H1 (cell line): ENCODE results near the gene BRI3BP. TPM values are rescaled to one million over a fixed set of nuclear protein-coding genes. Genes with fewer than 3 reads are reported as not detected.

ENCODE experiments used
- CTCF ChIA-PET: fragments of 300-600 bp; sonication (Branson Sonifier 250); formaldehyde crosslinking; loops from one replicate; lab custom pipeline; 2021; ENCODE audit not compliant: partially characterized antibody; lab: Charles Lee
- POLR2A ChIA-PET: fragments of 300-600 bp; sonication (Branson Sonifier 250); formaldehyde crosslinking; loops from one replicate; lab custom pipeline; 2021; ENCODE audit warnings: inconsistent platforms; ENCODE audit not compliant: partially characterized antibody; lab: Charles Lee
- DNase-seq, 2 experiments: peaks; one replicate each; pipeline versions ENCODE4 v3.0.0 to v3.0.0-alpha.2; 2010 to 2022; ENCODE audit warnings: low spot score in 2 of 2, low read depth in 1 of 2, mixed read lengths in 1 of 2
- FAIRE-seq: peaks from 2 replicates; lab custom pipeline; 2011; peaks lifted over from hg19 to GRCh38; lab: Jason Lieb, UNC
- H2AFZ ChIP-seq: 2 replicates; pipeline ENCODE4 v1.8.1; 2012; ENCODE audit warnings: low read length, inconsistent platforms
- H2AK5ac ChIP-seq: 2 replicates; pipeline ENCODE4 v1.6.1; 2013; ENCODE audit warnings: low read depth, low read length
- H2BK120ac ChIP-seq: replicated peaks from 2 replicates; pipeline ENCODE3; 2013; ENCODE audit warnings: low read depth, low read length, inconsistent platforms
- H2BK12ac ChIP-seq: 2 replicates; pipeline ENCODE4 v1.6.1; 2013; ENCODE audit warnings: low read depth, low read length
- H2BK15ac ChIP-seq: 2 replicates; pipeline ENCODE4 v1.6.1; 2013; ENCODE audit warnings: low read length
- H2BK20ac ChIP-seq: 2 replicates; pipeline ENCODE4 v1.6.1; 2013; ENCODE audit warnings: low read length
- H2BK5ac ChIP-seq: 2 replicates; pipeline ENCODE4 v1.6.1; 2013; ENCODE audit warnings: low read depth, low read length
- H3K14ac ChIP-seq: 2 replicates; pipeline ENCODE4 v1.6.1; 2013; ENCODE audit warnings: inconsistent platforms; ENCODE audit not compliant: insufficient read length
- H3K18ac ChIP-seq: 2 replicates; pipeline ENCODE4 v1.6.1; 2013; ENCODE audit warnings: low read length; ENCODE audit errors: extremely low read depth
- H3K23ac ChIP-seq: 2 replicates; pipeline ENCODE4 v1.6.1; 2013; ENCODE audit warnings: inconsistent platforms; ENCODE audit not compliant: insufficient read length
- H3K23me2 ChIP-seq: 2 replicates; pipeline ENCODE4 v1.6.1; 2013; ENCODE audit warnings: low read depth, low read length
- H3K27ac ChIP-seq: 2 replicates; pipeline ENCODE4 v1.6.1; 2011; ENCODE audit warnings: low read depth, low read length, inconsistent platforms
- H3K27me3 ChIP-seq, 4 experiments: replicated peaks in 1 of 4; 1 replicate in 1 of 4; 2 replicates in 3 of 4; pipeline versions ENCODE4 v1.6.1 to v1.8.1; 2011 to 2013; ENCODE audit warnings: low read length in 3 of 4, mild to moderate bottlenecking in 3 of 4, inconsistent platforms in 2 of 4, mixed read lengths in 2 of 4, moderate library complexity in 1 of 4; ENCODE audit not compliant: control insufficient read depth in 3 of 4, insufficient read depth in 3 of 4; ENCODE audit errors: extremely low read depth in 1 of 4
- H3K36me3 ChIP-seq, 4 experiments: 2 replicates each; pipeline versions ENCODE4 v1.6.1 to v1.8.1; 2011 to 2013; ENCODE audit warnings: mild to moderate bottlenecking in 4 of 4, low read length in 3 of 4, moderate library complexity in 2 of 4, control low read depth in 1 of 4, inconsistent platforms in 1 of 4; ENCODE audit not compliant: insufficient read depth in 4 of 4, control insufficient read depth in 2 of 4
- H3K4ac ChIP-seq: replicated peaks from 2 replicates; pipeline ENCODE3; 2013; ENCODE audit warnings: low read length, low read depth, mixed read lengths, inconsistent platforms; ENCODE audit not compliant: insufficient read length
- H3K4me1 ChIP-seq, 4 experiments: replicated peaks in 1 of 4; 1 replicate in 1 of 4; 2 replicates in 3 of 4; pipeline versions ENCODE4 v1.6.1 to v1.8.1; 2011 to 2013; ENCODE audit warnings: low read length in 3 of 4, inconsistent platforms in 2 of 4, mixed read lengths in 1 of 4; ENCODE audit not compliant: insufficient read depth in 4 of 4, control insufficient read depth in 3 of 4
- H3K4me2 ChIP-seq, 2 experiments: 2 replicates each; pipeline versions ENCODE4 v1.6.1 to v1.8.1; 2011 to 2013; ENCODE audit warnings: low read depth in 2 of 2, low read length in 2 of 2, control low read depth in 1 of 2, inconsistent platforms in 1 of 2, mild to moderate bottlenecking in 1 of 2; ENCODE audit not compliant: insufficient read depth in 1 of 2
- H3K4me3 ChIP-seq, 4 experiments: fragments of 200-600, 300-600 bp in 1 of 4; sonication (generic), shearing (Covaris generic), sonication (Bioruptor Twin) in 1 of 4; 2 replicates each; pipeline versions ENCODE4 v1.5.1 to v1.8.1; 2011 to 2016; ENCODE audit warnings: low read length in 4 of 4, low read depth in 3 of 4, control low read depth in 2 of 4, inconsistent platforms in 2 of 4, mild to moderate bottlenecking in 2 of 4, mixed read lengths in 1 of 4, moderate library complexity in 1 of 4; ENCODE audit not compliant: insufficient read depth in 2 of 4; ENCODE audit errors: extremely low read depth in 1 of 4
- H3K56ac ChIP-seq: replicated peaks from 2 replicates; pipeline ENCODE3; 2013; ENCODE audit warnings: low read depth, mild to moderate bottlenecking, mixed read lengths, low read length, inconsistent platforms; ENCODE audit not compliant: insufficient read length
- H3K79me1 ChIP-seq: 2 replicates; pipeline ENCODE4 v1.6.1; 2013; ENCODE audit warnings: low read depth, low read length, control low read depth
- H3K79me2 ChIP-seq, 2 experiments: 2 replicates each; pipeline versions ENCODE4 v1.6.1 to v1.8.1; 2012 to 2013; ENCODE audit warnings: low read length in 2 of 2, mild to moderate bottlenecking in 2 of 2, inconsistent platforms in 1 of 2; ENCODE audit not compliant: insufficient read depth in 2 of 2, control insufficient read depth in 1 of 2
- H3K9ac ChIP-seq, 4 experiments: replicated peaks in 1 of 4; 1 replicate in 1 of 4; 2 replicates in 3 of 4; pipeline versions ENCODE4 v1.6.1 to v1.8.1; 2011 to 2013; ENCODE audit warnings: low read depth in 3 of 4, low read length in 3 of 4, control low read depth in 2 of 4, mild to moderate bottlenecking in 2 of 4, moderate library complexity in 2 of 4, inconsistent platforms in 1 of 4; ENCODE audit errors: extremely low read depth in 1 of 4
- H3K9me3 ChIP-seq, 2 experiments: 2 replicates each; pipeline versions ENCODE4 v1.6.1 to v1.8.1; 2012 to 2013; ENCODE audit warnings: mild to moderate bottlenecking in 2 of 2, moderate library complexity in 2 of 2, control low read depth in 1 of 2, inconsistent platforms in 1 of 2, low read depth in 1 of 2, low read length in 1 of 2, mixed read lengths in 1 of 2; ENCODE audit not compliant: insufficient read depth in 2 of 2
- H4K20me1 ChIP-seq, 2 experiments: replicated peaks in 1 of 2; 2 replicates each; pipeline versions ENCODE3 to v1.8.1; 2011 to 2013; ENCODE audit warnings: inconsistent platforms in 2 of 2, low read length in 2 of 2, mild to moderate bottlenecking in 1 of 2; ENCODE audit not compliant: insufficient read depth in 2 of 2, control insufficient read depth in 1 of 2
- H4K5ac ChIP-seq: 2 replicates; pipeline ENCODE4 v1.6.1; 2013; ENCODE audit warnings: low read length, low read depth, mixed read lengths, inconsistent platforms; ENCODE audit not compliant: insufficient read length
- H4K8ac ChIP-seq: 2 replicates; pipeline ENCODE4 v1.8.0; 2013; ENCODE audit warnings: mild to moderate bottlenecking, moderate library complexity, low read length, inconsistent platforms; ENCODE audit not compliant: insufficient read depth; ENCODE audit errors: extremely low read depth
- H4K91ac ChIP-seq: replicated peaks from 2 replicates; pipeline ENCODE3; 2013; ENCODE audit warnings: low read length, mixed read lengths, inconsistent platforms; ENCODE audit not compliant: insufficient read length
- ATF2 ChIP-seq: IDR thresholded peaks from 2 replicates; pipeline ENCODE4 v1.6.1; 2012; ENCODE audit warnings: low read length, inconsistent platforms
- CHD1 ChIP-seq: IDR thresholded peaks from 2 replicates; pipeline ENCODE4 v1.6.1; 2012; ENCODE audit warnings: low read depth, low read length, improper control_type of control experiment
- EZH2 ChIP-seq: fragments of 200-600 bp; sonication (generic); IDR thresholded peaks from 2 replicates; pipeline ENCODE4 v1.7.1; 2012; ENCODE audit warnings: low read depth, mild to moderate bottlenecking, moderate library complexity, low read length, inconsistent platforms; ENCODE audit not compliant: severe bottlenecking
- GABPA ChIP-seq: IDR thresholded peaks from 2 replicates; pipeline ENCODE4 v1.6.1; 2011; ENCODE audit warnings: mild to moderate bottlenecking, low read length, moderate library complexity, borderline replicate concordance; ENCODE audit not compliant: insufficient read depth
- HDAC2 ChIP-seq, 2 experiments: fragments of 300-600 bp in 1 of 2; sonication (generic) in 1 of 2; IDR thresholded peaks; 2 replicates each; pipeline ENCODE4 v1.6.1; 2011 to 2012; ENCODE audit warnings: low read depth in 2 of 2, low read length in 2 of 2, mild to moderate bottlenecking in 2 of 2, moderate library complexity in 2 of 2, borderline replicate concordance in 1 of 2, inconsistent platforms in 1 of 2
- HDAC6 ChIP-seq: IDR thresholded peaks from one replicate; pipeline ENCODE4 v1.7.1; 2012; ENCODE audit warnings: low read depth, mild to moderate bottlenecking, inconsistent platforms, low read length, moderate library complexity
- KDM5A ChIP-seq: fragments of 200-600 bp; IDR thresholded peaks from 2 replicates; pipeline ENCODE4 v1.7.1; 2012; ENCODE audit warnings: mild to moderate bottlenecking, low read length, inconsistent platforms, mixed read lengths
- NRF1 ChIP-seq: IDR thresholded peaks from 2 replicates; pipeline ENCODE4 v1.6.1; 2011; ENCODE audit warnings: mild to moderate bottlenecking, low read depth, low read length, improper control_type of control experiment
- POLR2AphosphoS5 ChIP-seq: IDR thresholded peaks from 2 replicates; pipeline ENCODE4 v1.6.1; 2011; ENCODE audit warnings: low read depth, low read length
- RXRA ChIP-seq: IDR thresholded peaks from 2 replicates; pipeline ENCODE4 v1.6.1; 2011; ENCODE audit warnings: low read depth, mild to moderate bottlenecking, low read length, moderate library complexity; ENCODE audit not compliant: insufficient read depth
- WGBS, 2 experiments: shearing (Covaris generic) in 1 of 2; methylation state at CpG; one replicate each; pipeline versions ENCODE4 v1.1.6 to v1.1.7; 2013 to 2015; ENCODE audit warnings: low lambda C conversion rate in 2 of 2, mixed read lengths in 2 of 2, inconsistent platforms in 1 of 2, low coverage in 1 of 2, missing lambda C conversion rate in 1 of 2; ENCODE audit not compliant: insufficient replicate concordance in 2 of 2, insufficient coverage in 1 of 2, insufficient read length in 1 of 2; ENCODE audit errors: extremely low coverage in 1 of 2, missing lambda C conversion rate in 1 of 2; 5-methylcytosine and 5-hydroxymethylcytosine counted together
- polyA plus RNA-seq, 7 experiments: library from polyadenylated mRNA; depleted of rRNA in 3 of 7; stranded (reverse) in 5 of 7; unstranded in 2 of 7; fragments of >200 nt in 5 of 7; fragments of 200-250 nt in 2 of 7; gene quantifications; 1 replicate in 5 of 7; 2 replicates in 1 of 7; 4 replicates in 1 of 7; pipeline versions ENCODE4 v1.2.1 to v1.2.3, GENCODE V29; 2011 to 2013; ENCODE audit warnings: missing spikeins in 2 of 7, mixed read lengths in 2 of 7
- total RNA-seq: library from RNA; stranded (reverse); fragmentation: NEBNext Ultra II Directional; extraction: Animal tissue kit (Norgen Biotek cat#: 25700); gene quantifications from 2 replicates; pipeline ENCODE4 v1.2.1, GENCODE V29; 2021
- TF ChIP-seq, protein P1 (sequence below): IDR thresholded peaks from 2 replicates; pipeline ENCODE4 v1.6.1; 2011; ENCODE audit warnings: low read depth, mild to moderate bottlenecking, low read length; ENCODE audit not compliant: insufficient read depth

The BRI3BP gene
- total and polyA plus RNA-seq, 2 of the 8 experiments (the other 6 are each of a cell fraction or from before 2014, with no cell fraction given) = 5.4 to 14.2 TPM

DNA sequence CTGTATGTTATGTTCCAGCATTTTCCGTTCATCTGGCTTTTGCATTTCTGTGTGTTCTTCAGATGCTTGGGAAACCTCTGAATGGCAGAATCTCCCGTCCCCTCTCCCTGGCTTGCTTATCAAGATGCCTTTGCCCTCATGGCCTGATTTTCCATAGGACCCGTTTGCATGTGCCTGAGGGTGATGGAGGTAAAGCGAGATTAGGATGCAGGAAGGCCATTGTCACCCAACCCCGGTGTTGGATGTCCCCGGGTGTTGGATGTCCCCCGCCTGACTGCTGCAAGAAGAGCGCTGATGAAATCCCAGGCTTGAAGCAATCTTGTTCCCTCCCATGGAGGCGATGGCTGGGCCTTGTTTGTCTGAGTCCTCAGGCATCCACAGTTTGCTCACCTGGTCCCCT is 9.6 kb downstream of the BRI3BP start:
- no peak overlapping the region for H3K27ac ChIP-seq
- H3K4me1 ChIP-seq = no peaks in the 10 kb centered on the region
- H3K27me3 ChIP-seq = no peaks in the 10 kb centered on the region
- CTCF ChIA-PET = no interaction called here
- no peak overlapping the region for H4K91ac ChIP-seq
- no peak overlapping the region for H2BK15ac ChIP-seq
- H3K56ac ChIP-seq = no peak overlapping the region
- H3K9ac ChIP-seq = no peak overlapping the region
- H2BK5ac ChIP-seq = no peak overlapping the region; the same call in 1 of the 2 replicates
- H2BK20ac ChIP-seq = no peak overlapping the region
- H3K79me1 ChIP-seq = peaks cover 8% of the 10 kb centered on the region
- no peaks in the 10 kb centered on the region for H3K36me3 ChIP-seq
- H3K23ac ChIP-seq = no peak overlapping the region
- H2BK120ac ChIP-seq = no peak overlapping the region
- no peak overlapping the region for H4K5ac ChIP-seq
- no peak overlapping the region for H2BK12ac ChIP-seq
- peaks cover 3 to 78% of the 10 kb centered on the region in 2 experiments; a peak in 3 of 4 replicates for H3K79me2 ChIP-seq
- H3K4me3 ChIP-seq = no peak overlapping the region
- DNase-seq = no peak
- H4K8ac ChIP-seq = no peak overlapping the region
- H3K23me2 ChIP-seq = no peaks in the 10 kb centered on the region
- no peak for FAIRE-seq
- POLR2A ChIA-PET = interaction anchor here (1.0 to 2.0 kb wide), 2 partner anchors 9 to 18 kb away, joined by 3 to 5 read pairs; partner anchors contain the start of gene BRI3BP
- WGBS, 2 experiments = 96% methylated on average over 7 of the region's 9 CpGs; no CpG with 5 or more reads in 1 of the 2 experiments
- no peak overlapping the region for H3K4ac ChIP-seq
- H2AFZ ChIP-seq = no peak overlapping the region
- no peak overlapping the region for H3K18ac ChIP-seq
- H3K4me2 ChIP-seq = no peak overlapping the region
- no peak overlapping the region for H3K14ac ChIP-seq
- H2AK5ac ChIP-seq = 0 out of 2 replicates have a peak overlapping the region, but pooled peaks have one; percentile 39
- peaks cover 4 to 7% of the 10 kb centered on the region in 2 experiments for H4K20me1 ChIP-seq
- no peaks in the 10 kb centered on the region for H3K9me3 ChIP-seq
- TF ChIP-seq POLR2AphosphoS5 (no peak), GABPA (no peak), NRF1 (no peak), EZH2 (no peak), HDAC2 (IDR thresholded peaks at IDR 0.05; ENCODE audit: borderline replicate concordance in 1 of 2, low read depth in 2 of 2, low read length in 2 of 2) (no peak), HDAC6 (no peak), CHD1 (no peak), KDM5A (no peak), ATF2 (no peak), RXRA (no peak)
- TF ChIP-seq, protein P1, sequence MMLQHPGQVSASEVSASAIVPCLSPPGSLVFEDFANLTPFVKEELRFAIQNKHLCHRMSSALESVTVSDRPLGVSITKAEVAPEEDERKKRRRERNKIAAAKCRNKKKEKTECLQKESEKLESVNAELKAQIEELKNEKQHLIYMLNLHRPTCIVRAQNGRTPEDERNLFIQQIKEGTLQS = no peak
